ENCODE data around the gene LCN6. TPM values are rescaled to one million over a fixed set of nuclear protein-coding genes. Genes with fewer than 3 reads are reported as not detected.
"Not testable (repeated sequence)": the region's sequence is repeated elsewhere in the genome, so short reads cannot be mapped to it uniquely, and the experiment has no call there.

The LCN6 gene
- total and polyA plus RNA-seq, 11 donors = 0.81 to 101 (median 18.4) TPM

- intact Hi-C loops (cut with DNase I) = no loop called here
- Histone ChIP-seq H3K4me1 (peaks cover 0 to 20% (median 2%) of the 10 kb centered on the region in 12 donors), H3K36me3 (no peaks in the 10 kb centered on the region), H3K4me3 (no peak overlapping the region), H3K27ac (no peak overlapping the region), H3K27me3 (peaks cover 0 to 6% (median 1%) of the 10 kb centered on the region in 9 donors), H3K9me3 (no peaks in the 10 kb centered on the region)
- ATAC-seq = peak in 3 of 4 donors; percentile 25 to 40 (median 40)
- DNase-seq = peak in 4 of 5 donors; percentile 32 to 76 (median 56)
- 18 to 27% (median 26%) methylated on average over 20 to 36 of the region's 37 CpGs for whole genome bisulfite sequencing, 4 donors
- TF ChIP-seq CTCF (IDR thresholded peaks at IDR 0.05) (no peak), POLR2A (IDR thresholded peaks at IDR 0.05) (peak in 1 of 2 donors; percentile 22)
Measured at GRCh38 chr9:136762915-136763648, 14.8 kb upstream of the LCN6 start.

- H3K4me3 ChIP-seq = no peak overlapping the region
- 78 to 87% (median 86%) methylated on average over 15 to 17 of the region's 17 CpGs for WGBS, 4 donors
- no peak overlapping the region for H3K27ac ChIP-seq
- H3K9me3 ChIP-seq = no peaks in the 10 kb centered on the region
- no peak for TF ChIP-seq POLR2A (IDR thresholded peaks at IDR 0.05)
- no peak for TF ChIP-seq CTCF (IDR thresholded peaks at IDR 0.05)
- intact Hi-C loops (cut with DNase I) = no loop called here
- H3K36me3 ChIP-seq = no peaks in the 10 kb centered on the region
- peaks cover 0 to 5% (median 0%) of the 10 kb centered on the region in 9 donors for H3K27me3 ChIP-seq
- no peak for DNase-seq
- H3K4me1 ChIP-seq = peaks cover 0 to 20% (median 2%) of the 10 kb centered on the region in 12 donors
- ATAC-seq = no peak
Measured at GRCh38 chr9:136762221-136762691, 13.9 kb upstream of the LCN6 start.

GRCh38 chr9:136761545-136761981, 13.2 kb upstream of the LCN6 start:
- H3K4me3 ChIP-seq = no peak overlapping the region
- WGBS, 4 donors = 70 to 82% (median 79%) methylated on average over 4 to 13 of the region's 13 CpGs
- ATAC-seq (no peak), DNase-seq (peak in 1 of 5 donors; percentile 53)
- H3K36me3 ChIP-seq = no peaks in the 10 kb centered on the region
- TF ChIP-seq POLR2A (IDR thresholded peaks at IDR 0.05) (no peak), CTCF (IDR thresholded peaks at IDR 0.05) (no peak)
- H3K27ac ChIP-seq = no peak overlapping the region
- H3K9me3 ChIP-seq = no peaks in the 10 kb centered on the region
- peaks cover 0 to 5% (median 0%) of the 10 kb centered on the region in 9 donors for H3K27me3 ChIP-seq
- intact Hi-C loops (cut with DNase I) = no loop called here
- H3K4me1 ChIP-seq = peaks cover 0 to 20% (median 2%) of the 10 kb centered on the region in 12 donors

- intact Hi-C loops (cut with DNase I); H3K4me3 ChIP-seq; H3K27ac ChIP-seq; H3K27me3 ChIP-seq; H3K36me3 ChIP-seq; H3K9me3 ChIP-seq: not testable (repeated sequence)
- peaks cover 0 to 20% (median 2%) of the 10 kb centered on the region in 12 donors for H3K4me1 ChIP-seq
- ATAC-seq (peak; percentile 27 to 40 (median 30)), DNase-seq (peak in 3 of 5 donors; percentile 64 to 70 (median 66))
- TF ChIP-seq CTCF (IDR thresholded peaks at IDR 0.05) = peak in 11 of 12 donors; percentile 16 to 63 (median 44)
- 41 to 51% (median 42%) methylated on average over 20 to 22 of the region's 22 CpGs for WGBS, 4 donors
Measured at GRCh38 chr9:136760834-136761544, 12.7 kb upstream of the LCN6 start.
